ENCODE data around the gene SCRT2. TPM values are rescaled to one million over a fixed set of nuclear protein-coding genes. Genes with fewer than 3 reads are reported as not detected.

SCRT2 gene
- total RNA-seq, 2 experiments from 2014 or later, result not detected

GRCh38 chr20:663315-664090, 12.1 kb downstream of the SCRT2 start:
- H3K4me3 Mint-ChIP-seq, result no peak overlapping the region
- peaks cover 56% of the 10 kb centered on the region for H3K27me3 Mint-ChIP-seq
- H3K36me3 Mint-ChIP-seq (ENCODE audit: low read depth), result no peaks in the 10 kb centered on the region
- DNase-seq, result no peak
- POLR2A ChIA-PET, result no interaction called here
- no peaks in the 10 kb centered on the region for H3K9me3 Mint-ChIP-seq
- no peak overlapping the region for H3K27ac Mint-ChIP-seq
- peaks cover 5% of the 10 kb centered on the region for H3K4me1 Mint-ChIP-seq
- CTCF ChIA-PET, result interaction anchor here (1.9 kb wide), 1 partner anchor 11 kb away, joined by 7 read pairs; the partner anchor contains the start of gene SRXN1

GRCh38 chr20:662277-663192, 13.1 kb downstream of the SCRT2 start:
- no peak for DNase-seq
- Mint-ChIP-seq H3K27me3 (peaks cover 63% of the 10 kb centered on the region), H3K9me3 (no peaks in the 10 kb centered on the region), H3K4me1 (peaks cover 5% of the 10 kb centered on the region), H3K27ac (no peak overlapping the region), H3K4me3 (no peak overlapping the region), H3K36me3 (ENCODE audit: low read depth) (no peaks in the 10 kb centered on the region)
- ChIA-PET CTCF (no interaction called here), POLR2A (no interaction called here)

GRCh38 chr20:661474-662270, 13.9 kb downstream of the SCRT2 start:
- Mint-ChIP-seq H3K27me3 (peaks cover 61% of the 10 kb centered on the region), H3K27ac (peak overlapping the region; percentile 29), H3K9me3 (no peaks in the 10 kb centered on the region), H3K36me3 (ENCODE audit: low read depth) (no peaks in the 10 kb centered on the region), H3K4me1 (peaks cover 5% of the 10 kb centered on the region), H3K4me3 (no peak overlapping the region)
- ChIA-PET CTCF (no interaction called here), POLR2A (no interaction called here)
- no peak for DNase-seq

- ChIA-PET POLR2A (no interaction called here), CTCF (no interaction called here)
- no peak for DNase-seq
- Mint-ChIP-seq H3K36me3 (ENCODE audit: low read depth) (no peaks in the 10 kb centered on the region), H3K27me3 (peaks cover 53% of the 10 kb centered on the region), H3K4me1 (peaks cover 5% of the 10 kb centered on the region), H3K4me3 (no peak overlapping the region), H3K9me3 (no peaks in the 10 kb centered on the region), H3K27ac (no peak overlapping the region)
These were observed 16.8 kb downstream of the SCRT2 start for GRCh38 chr20:658731-659291.

GRCh38 chr20:658202-658601, 17.4 kb downstream of the SCRT2 start:
- Mint-ChIP-seq H3K9me3 (no peaks in the 10 kb centered on the region), H3K27ac (no peak overlapping the region), H3K4me1 (peaks cover 7% of the 10 kb centered on the region), H3K27me3 (peaks cover 50% of the 10 kb centered on the region), H3K4me3 (no peak overlapping the region), H3K36me3 (ENCODE audit: low read depth) (no peaks in the 10 kb centered on the region)
- CTCF ChIA-PET, result interaction anchor here (1.0 to 2.4 kb wide), 2 partner anchors 9 to 13 kb away, joined by 4 to 11 read pairs; no protein-coding TSS in a partner anchor
- DNase-seq, result no peak
- POLR2A ChIA-PET, result no interaction called here

GRCh38 chr20:655726-656624, 19.6 kb downstream of the SCRT2 start:
- Mint-ChIP-seq H3K4me1 (peaks cover 18% of the 10 kb centered on the region), H3K4me3 (no peak overlapping the region), H3K36me3 (ENCODE audit: low read depth) (no peaks in the 10 kb centered on the region), H3K27me3 (peaks cover 34% of the 10 kb centered on the region), H3K9me3 (no peaks in the 10 kb centered on the region), H3K27ac (no peak overlapping the region)
- ChIA-PET POLR2A (no interaction called here), CTCF (interaction anchor here (0.6 to 2.4 kb wide), 3 partner anchors 11 to 151 kb away, joined by 3 to 11 read pairs (median 6); no protein-coding TSS in a partner anchor)
- no peak for DNase-seq

GRCh38 chr20:654417-654750, 21.2 kb downstream of the SCRT2 start:
- ChIA-PET POLR2A (no interaction called here), CTCF (interaction anchor here (1.5 kb wide), 1 partner anchor 8 kb away, joined by 4 read pairs; no protein-coding TSS in a partner anchor)
- H3K4me3 Mint-ChIP-seq, result peak overlapping the region; percentile 73
- H3K36me3 Mint-ChIP-seq (ENCODE audit: low read depth), result peaks cover 7% of the 10 kb centered on the region
- no peak for DNase-seq
- H3K4me1 Mint-ChIP-seq, result peaks cover 25% of the 10 kb centered on the region
- H3K27me3 Mint-ChIP-seq, result peaks cover 27% of the 10 kb centered on the region
- H3K9me3 Mint-ChIP-seq, result no peaks in the 10 kb centered on the region
- no peak overlapping the region for H3K27ac Mint-ChIP-seq

- Mint-ChIP-seq H3K27ac (peak overlapping the region; percentile 29), H3K36me3 (ENCODE audit: low read depth) (peaks cover 13% of the 10 kb centered on the region), H3K4me3 (peak overlapping the region; percentile 73), H3K9me3 (no peaks in the 10 kb centered on the region), H3K27me3 (peaks cover 26% of the 10 kb centered on the region), H3K4me1 (peaks cover 25% of the 10 kb centered on the region)
- ChIA-PET POLR2A (no interaction called here), CTCF (interaction anchor here (1.5 kb wide), 1 partner anchor 8 kb away, joined by 4 read pairs; no protein-coding TSS in a partner anchor)
- DNase-seq, result no peak
These were observed 21.8 kb downstream of the SCRT2 start for GRCh38 chr20:653590-654416.

GRCh38 chr20:653110-653589, 22.5 kb downstream of the SCRT2 start, which contains the start of gene SRXN1:
Gene SRXN1, minus strand, starts transcription at chr20:653200. Its CDS starts 15 bp downstream, at chr20:653185.
- ChIA-PET POLR2A (interaction anchor here (0.7 kb wide), 1 partner anchor 110 kb away, joined by 3 read pairs; no protein-coding TSS in a partner anchor), CTCF (interaction anchor here (1.2 to 2.1 kb wide), 3 partner anchors 9 to 14 kb away, joined by 3 to 7 read pairs (median 7); no protein-coding TSS in a partner anchor)
- H3K27ac Mint-ChIP-seq, result peak within 1 kb of the TSS; percentile 67
- peaks cover 19% of the 10 kb centered on the region for H3K36me3 Mint-ChIP-seq (ENCODE audit: low read depth)
- H3K27me3 Mint-ChIP-seq, result peaks cover 20% of the 10 kb centered on the region
- peak within 1 kb of the TSS; percentile 81 for H3K4me3 Mint-ChIP-seq
- H3K4me1 Mint-ChIP-seq, result peaks cover 25% of the 10 kb centered on the region
- peak; percentile 85 for DNase-seq
- no peaks in the 10 kb centered on the region for H3K9me3 Mint-ChIP-seq

- ChIA-PET CTCF (interaction anchor here (1.2 to 2.1 kb wide), 3 partner anchors 9 to 15 kb away, joined by 3 to 7 read pairs (median 7); no protein-coding TSS in a partner anchor), POLR2A (interaction anchor here (0.7 to 0.9 kb wide), 2 partner anchors 110 to 354 kb away, joined by 3 read pairs; no protein-coding TSS in a partner anchor)
- Mint-ChIP-seq H3K9me3 (no peaks in the 10 kb centered on the region), H3K4me3 (peak overlapping the region; percentile 81), H3K36me3 (ENCODE audit: low read depth) (peaks cover 24% of the 10 kb centered on the region), H3K27me3 (peaks cover 15% of the 10 kb centered on the region), H3K27ac (peak overlapping the region; percentile 67), H3K4me1 (peaks cover 25% of the 10 kb centered on the region)
- peak; percentile 34 for DNase-seq
These were observed 22.9 kb downstream of the SCRT2 start for GRCh38 chr20:652615-653109.

All from activated CD4-positive, alpha-beta memory T cell treated with anti-CD3 and anti-CD28 coated beads, Interleukin-2, amount 10 ng/mL, durations not matched to agents 7 days and 5 days (primary cell).